NCI-H510A (cell line): Measurements from ENCODE around the gene SDF4.

ENCODE experiments used
- DNase-seq: peaks from one replicate; lab custom pipeline; 2025; lab: John Stamatoyannopoulos, UW

The SDF4 gene

GRCh38 chr1:1211541-1212441, 20.0 kb downstream of the SDF4 start:
- no peak for DNase-seq

DNA sequence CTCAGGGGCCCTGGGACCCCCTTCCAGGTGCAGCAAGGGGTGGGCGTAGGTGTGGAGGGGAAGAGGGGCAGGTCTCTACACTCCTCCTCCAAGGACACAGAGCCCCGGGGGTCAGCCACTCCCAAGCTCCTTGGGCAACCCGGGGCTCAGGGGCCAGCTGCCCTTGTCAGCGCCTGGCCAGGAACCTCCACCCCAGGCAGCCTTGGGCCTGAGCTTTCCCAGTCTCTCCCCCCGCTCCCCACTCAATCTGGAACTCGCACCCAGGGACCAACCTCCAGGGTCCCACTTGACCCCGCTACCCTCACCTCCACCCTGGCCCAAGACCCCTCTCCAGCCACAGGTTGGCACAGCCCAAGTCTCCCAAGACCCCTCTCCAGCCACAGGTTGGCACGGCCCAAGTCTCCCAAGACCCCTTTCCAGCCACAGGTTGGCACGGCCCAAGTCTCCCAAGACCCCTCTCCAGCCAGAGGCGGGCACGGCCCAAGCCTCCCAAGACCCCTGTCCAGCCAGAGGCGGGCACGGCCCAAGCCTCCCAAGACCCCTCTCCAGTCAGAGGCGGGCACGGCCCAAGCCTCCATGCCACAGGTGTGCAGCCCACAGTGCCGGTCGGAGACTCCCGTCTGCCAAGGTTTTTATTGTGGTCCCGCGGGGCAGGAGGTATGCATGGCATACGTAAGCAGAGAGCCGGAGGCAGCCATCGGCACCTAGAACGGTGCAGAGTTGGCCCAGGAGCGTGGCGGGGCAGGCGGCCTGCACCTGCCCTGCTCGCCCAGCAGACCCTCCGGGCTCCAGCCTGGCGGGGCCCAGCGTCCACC, 20.9 kb downstream of the SDF4 start:
- DNase-seq = no peak

- no peak for DNase-seq
Observed at GRCh38 chr1:1208713-1209433, 22.9 kb downstream of the SDF4 start.

- DNase-seq = no peak
Observed at GRCh38 chr1:1207571-1207892, 24.3 kb downstream of the SDF4 start.

DNA sequence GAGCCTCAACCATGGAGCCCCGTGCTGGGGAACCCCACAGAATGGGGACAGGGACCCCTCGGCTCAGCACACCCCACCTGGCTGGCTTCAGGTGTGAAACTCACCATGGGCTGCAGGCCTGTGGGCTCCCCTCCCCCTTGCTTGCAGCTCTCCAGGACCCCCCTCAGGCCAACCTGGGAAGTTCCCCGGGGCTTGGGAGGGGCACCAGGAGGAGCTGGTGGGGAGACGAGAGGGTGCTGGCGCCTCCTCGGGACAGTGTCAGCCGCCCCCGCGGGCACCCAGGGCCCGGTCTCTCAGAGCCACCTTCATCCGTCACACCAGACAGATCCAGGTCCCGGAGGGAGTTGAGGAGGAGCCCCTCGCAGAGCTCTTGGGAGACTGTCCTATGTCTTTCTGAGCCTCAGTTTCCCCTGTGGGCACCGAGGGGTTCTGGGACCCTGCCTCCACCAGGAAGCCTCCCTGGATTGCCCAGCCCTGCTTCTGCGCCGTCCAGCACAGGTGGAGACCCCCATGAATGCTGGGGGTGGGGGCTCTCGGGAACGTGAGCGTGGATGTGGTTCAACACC, 24.8 kb downstream of the SDF4 start:
- DNase-seq = no peak

DNA sequence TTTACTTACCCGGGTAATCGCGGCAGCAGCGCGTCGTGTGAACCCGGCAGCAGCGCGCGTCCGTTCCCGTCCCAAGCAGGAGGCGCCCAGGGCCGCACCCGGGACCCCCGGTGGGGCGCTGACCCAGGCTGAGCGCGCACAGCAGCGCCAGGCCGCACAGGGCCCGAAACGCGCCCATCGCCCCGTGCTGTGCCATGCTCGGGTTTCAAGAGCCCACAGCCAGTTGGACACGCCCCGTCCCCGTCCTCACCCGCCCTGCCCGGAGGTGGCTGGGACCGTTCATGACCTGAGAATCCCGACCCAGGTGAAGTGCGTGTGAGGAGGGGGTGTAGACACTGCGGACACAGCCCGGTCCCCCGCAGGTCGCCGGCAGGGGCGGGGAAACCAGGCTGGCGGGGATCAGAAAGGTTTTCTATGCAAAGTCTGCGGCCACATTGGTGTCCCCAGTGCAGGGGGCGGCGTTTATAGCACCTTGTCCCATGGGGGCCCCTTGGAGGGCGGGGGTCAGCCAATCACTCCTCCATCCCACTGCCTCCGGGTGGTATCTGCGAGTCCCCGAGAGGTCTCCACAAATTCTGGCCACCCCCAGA, 25.3 kb downstream of the SDF4 start, which contains the start of gene TNFRSF18:
Gene TNFRSF18, minus strand, starts transcription at position 217 of the 590 bp plus-strand sequence. Its CDS starts 21 bp downstream, at position 196.
- DNase-seq = peak; percentile 97

GRCh38 chr1:1205769-1206375, 25.9 kb downstream of the SDF4 start:
- DNase-seq = no peak

DNA sequence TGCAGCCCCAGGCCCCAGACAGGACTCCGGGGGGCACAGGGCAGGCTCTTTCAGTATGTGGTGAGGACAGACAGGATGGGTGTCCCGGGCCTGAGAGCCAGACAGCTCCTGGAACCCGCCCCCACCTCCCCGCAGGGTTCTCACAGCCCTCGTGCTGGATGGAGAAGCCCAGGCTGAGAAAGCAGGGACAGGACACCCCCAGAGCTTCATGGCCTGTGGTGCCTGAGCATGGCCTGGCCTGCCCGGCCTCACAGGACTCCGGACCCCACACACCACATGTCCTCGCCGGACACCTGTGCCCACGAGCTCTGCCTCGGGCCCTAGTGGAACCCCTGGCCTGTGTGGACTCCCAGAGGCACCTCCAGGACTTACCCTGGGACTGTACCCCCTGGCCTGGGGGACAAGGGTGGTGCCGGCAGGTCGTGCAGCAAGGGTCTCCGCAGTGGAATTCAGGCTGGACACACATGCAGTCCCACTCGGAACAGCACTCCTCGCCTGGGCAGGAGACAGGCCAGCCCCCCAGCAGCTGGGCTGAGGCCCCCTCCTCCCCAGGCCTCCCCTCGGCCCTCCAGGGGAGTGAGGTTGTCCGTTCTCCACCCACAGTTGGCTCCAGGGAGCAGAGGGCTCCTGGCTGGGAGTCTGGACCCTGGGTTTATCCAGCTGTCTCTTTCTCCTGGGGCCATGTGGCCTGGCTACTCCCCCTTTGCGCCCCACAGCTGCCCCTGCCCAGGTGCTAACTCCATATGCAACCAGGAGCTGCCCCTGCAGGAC, 26.6 kb downstream of the SDF4 start:
- DNase-seq = no peak

- DNase-seq = no peak
Observed at GRCh38 chr1:1204425-1204920, 27.3 kb downstream of the SDF4 start.

- no peak for DNase-seq
Observed at GRCh38 chr1:1203561-1204424, 28.0 kb downstream of the SDF4 start.

DNA sequence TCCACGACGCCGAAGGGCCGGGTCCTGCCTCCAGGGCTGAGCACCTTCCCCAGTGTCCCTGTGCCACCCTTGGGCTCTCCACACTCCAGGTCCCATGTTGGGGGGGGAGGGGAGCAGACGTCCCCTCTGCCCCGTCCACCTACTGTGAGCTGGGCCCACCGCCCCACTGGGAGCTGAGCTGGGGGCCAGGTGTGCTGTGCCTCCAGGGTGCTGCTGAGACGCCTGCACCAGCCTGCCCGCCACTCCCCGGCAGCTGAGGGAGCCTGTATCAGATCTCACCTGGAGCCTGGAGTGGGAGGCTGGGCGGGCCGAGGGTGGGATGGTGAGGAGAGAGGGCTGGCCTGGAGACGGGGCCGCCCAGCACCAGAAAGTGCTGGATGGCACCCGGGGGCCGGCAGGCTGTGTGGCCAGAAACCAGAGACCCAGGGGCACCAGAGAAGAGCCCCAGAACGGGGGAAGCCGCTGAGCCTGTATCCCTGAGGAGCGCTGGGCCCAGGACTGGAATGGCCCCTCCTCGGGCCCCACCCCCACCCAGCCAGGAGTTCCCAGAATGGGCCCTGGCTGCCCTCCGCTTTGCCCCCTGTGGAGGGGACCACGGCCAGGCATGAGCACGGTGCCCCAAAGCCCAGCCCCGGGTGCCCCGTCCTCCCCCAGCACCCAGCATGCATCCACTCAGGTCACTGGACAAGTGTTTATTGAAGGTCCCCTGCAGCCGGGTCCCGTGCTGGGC, 28.8 kb downstream of the SDF4 start:
- no peak for DNase-seq

- peak; percentile 55 for DNase-seq
Observed at GRCh38 chr1:1200876-1201810, 30.7 kb downstream of the SDF4 start.

DNA sequence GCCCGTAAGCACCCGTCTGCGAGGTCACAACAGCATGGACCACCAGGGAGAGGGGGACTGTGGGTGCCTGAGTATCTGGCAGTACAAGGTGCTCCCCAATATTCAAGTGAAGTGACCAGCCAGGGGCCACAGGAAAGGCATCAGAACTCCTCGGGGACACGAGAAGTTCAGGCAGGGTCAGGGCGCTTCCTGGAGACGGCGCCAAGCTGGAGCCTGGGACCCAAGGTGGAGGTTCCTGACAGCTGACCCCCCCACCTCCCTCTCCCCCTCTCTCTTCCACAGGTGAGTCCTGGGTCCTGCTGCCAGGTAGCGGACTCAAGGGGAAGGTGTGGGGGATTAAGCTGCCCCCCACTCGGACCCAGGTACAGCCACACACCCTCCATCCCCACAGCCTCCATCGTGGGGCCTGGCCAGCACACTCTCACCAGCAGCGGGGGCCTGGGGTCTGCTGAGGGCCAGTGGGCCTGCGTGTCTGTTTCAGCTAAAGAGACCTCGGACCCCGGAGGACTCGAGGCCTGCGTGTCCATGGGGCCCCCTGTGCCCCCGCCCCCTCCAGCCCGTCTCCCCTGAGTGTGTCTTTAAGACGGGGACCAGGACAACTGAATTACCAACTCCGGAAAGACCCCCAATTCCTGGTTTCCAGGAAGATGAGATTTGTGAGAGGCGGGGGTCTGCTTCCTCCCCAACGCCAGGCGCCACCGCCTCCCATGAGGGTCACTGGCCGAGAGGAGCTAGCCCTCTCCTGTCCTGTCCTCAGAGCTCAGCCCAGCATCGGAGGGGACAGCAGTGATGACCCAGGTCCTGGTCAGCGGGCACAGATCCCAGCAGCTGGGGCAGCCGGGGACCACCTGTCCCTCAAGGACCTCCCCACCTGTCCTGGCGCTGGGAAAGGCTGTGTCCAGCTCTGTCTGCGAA, 31.6 kb downstream of the SDF4 start:
- no peak for DNase-seq

DNA sequence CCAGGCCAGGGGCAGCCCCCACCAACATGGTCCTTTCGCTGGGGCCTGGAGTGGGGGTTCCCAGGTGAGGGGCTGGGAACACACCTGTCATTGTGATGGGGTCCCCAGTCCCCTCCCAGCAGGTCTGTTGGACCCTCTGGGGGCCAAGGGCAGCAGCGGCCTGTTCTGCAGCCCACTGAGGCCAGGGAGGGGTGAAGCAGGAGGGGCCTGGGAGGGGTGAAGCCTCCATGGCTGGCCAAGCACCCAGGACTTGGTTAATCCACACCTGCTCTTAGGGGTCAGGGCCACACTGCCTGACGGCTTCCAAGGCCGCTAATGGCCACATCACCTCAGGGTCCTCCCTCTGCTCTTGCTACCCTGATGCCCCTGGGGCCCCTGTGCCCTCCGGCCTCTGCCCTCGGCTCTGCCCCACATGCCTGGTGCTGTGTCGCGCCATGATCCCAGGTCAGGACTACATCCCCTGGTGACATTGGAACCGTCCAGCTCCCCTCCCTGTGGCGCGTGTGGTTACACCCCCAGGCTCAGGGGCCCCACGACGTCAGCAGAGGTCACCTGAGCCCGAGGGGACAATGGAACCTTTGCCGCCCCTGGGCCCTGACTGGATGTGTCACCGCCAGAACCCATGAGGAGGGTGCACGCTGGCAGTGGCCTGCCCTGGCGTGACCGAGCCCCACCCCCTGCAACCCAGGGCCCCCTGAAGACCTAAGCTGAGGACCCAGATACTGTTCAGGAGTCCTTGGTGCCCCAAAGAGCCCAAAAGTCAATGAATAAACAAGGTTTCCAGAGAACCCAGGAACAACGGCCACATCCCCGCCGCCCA, 32.5 kb downstream of the SDF4 start:
- no peak for DNase-seq

DNA sequence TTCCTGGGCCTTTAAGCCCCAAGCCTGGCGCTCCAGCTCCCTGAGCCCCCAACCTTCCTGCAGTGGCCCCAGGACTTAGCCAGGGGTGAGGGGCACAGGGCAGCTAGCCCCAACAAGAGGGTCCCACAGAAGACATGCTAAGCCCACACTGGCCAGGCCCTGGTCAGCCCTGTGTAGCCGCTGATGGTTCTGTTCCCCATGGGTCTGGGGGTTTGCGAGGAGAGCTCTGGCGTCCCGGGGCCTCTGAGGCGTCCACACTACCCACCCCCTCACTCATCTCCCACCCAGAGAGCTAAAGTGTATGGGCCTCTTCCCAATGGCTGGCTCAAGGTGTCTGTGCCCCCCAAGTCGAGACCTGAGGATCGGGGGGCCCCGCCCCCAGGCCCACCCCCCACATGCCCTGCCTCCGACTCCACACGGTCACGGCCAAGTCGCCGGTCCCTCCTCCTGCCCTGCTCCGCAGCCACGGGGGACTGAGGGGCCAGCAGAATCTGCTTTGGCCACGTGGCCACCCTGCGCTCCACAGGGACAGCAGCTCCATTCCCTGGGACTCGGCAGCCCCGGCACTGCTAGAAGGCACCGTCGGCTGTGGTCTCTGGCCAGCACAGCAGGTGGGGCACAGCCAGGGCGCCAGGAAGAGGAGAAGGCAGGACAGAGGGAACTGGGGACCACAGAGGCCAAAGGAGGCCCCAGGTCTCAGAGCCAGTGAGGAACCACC, 33.2 kb downstream of the SDF4 start:
- DNase-seq = no peak
